Esophagus squamous epithelium (tissue), 5 donors: ENCODE data around the gene TNIP1. TPM values are rescaled to one million over a fixed set of nuclear protein-coding genes. Genes with fewer than 3 reads are reported as not detected.

Source experiments
- DNase-seq: peaks from one replicate; lab custom pipeline; 2025; lab: John Stamatoyannopoulos, UW
- H3K27ac ChIP-seq, 4 donors: fragments of 200-600 bp; sonication (generic); one replicate each; pipeline ENCODE4 v1.5.1; 2016 to 2019; ENCODE audit warnings: mild to moderate bottlenecking in 1 of 4
- H3K27me3 ChIP-seq, 4 donors: fragments of 200-600 bp; sonication (generic); 1 replicate in 3 of 4; 2 replicates in 1 of 4; pipeline versions ENCODE4 v1.5.1 to v1.6.0; 2017 to 2021; ENCODE audit warnings: antibody characterized with exemption in 1 of 4
- H3K36me3 ChIP-seq, 3 donors: fragments of 200-600 bp; sonication (generic); one replicate each; pipeline ENCODE4 v1.5.1; 2016 to 2019
- H3K4me1 ChIP-seq, 3 donors: fragments of 200-600 bp; sonication (generic); one replicate each; pipeline ENCODE4 v1.5.1; 2017 to 2019
- H3K4me3 ChIP-seq, 4 donors: fragments of 200-600 bp; sonication (generic); 1 replicate in 3 of 4; 2 replicates in 1 of 4; pipeline ENCODE4 v1.5.1; 2016 to 2019; ENCODE audit warnings: mild to moderate bottlenecking in 2 of 4, moderate library complexity in 1 of 4
- H3K9me3 ChIP-seq, 3 donors: fragments of 200-600 bp; sonication (generic); one replicate each; pipeline ENCODE4 v1.5.1; 2016 to 2019
- CTCF ChIP-seq, 6 experiments: fragments of 450-650 bp in 4 of 6; fragments of 200-600 bp in 2 of 6; sonication (generic) in 2 of 6; IDR thresholded peaks; one replicate each; pipeline ENCODE4 v1.5.1; 2016 to 2019; ENCODE audit warnings: antibody characterized with exemption in 6 of 6, mild to moderate bottlenecking in 4 of 6, moderate library complexity in 4 of 6
- POLR2A ChIP-seq, 4 donors: fragments of 450-650 bp; IDR thresholded peaks; one replicate each; pipeline ENCODE4 v1.6.1; 2017; ENCODE audit warnings: antibody characterized with exemption in 4 of 4, mild to moderate bottlenecking in 4 of 4, moderate library complexity in 3 of 4
- WGBS, 2 donors: methylation state at CpG; one replicate each; pipeline ENCODE4 v1.1.5; 2018; 5-methylcytosine and 5-hydroxymethylcytosine counted together
- intact Hi-C: fragments of 100-400 bp; cut with DNase I; formaldehyde crosslinking; loops from one replicate; pipeline ENCODE4 v1.15.0; 2022
- total RNA-seq, 4 donors: library from RNA; depleted of rRNA; stranded (reverse); fragments of >200 nt; gene quantifications; one replicate each; pipeline ENCODE4 v1.1.0, GENCODE V29; 2016
- donor health status: DM: yes; HTN: yes; CAD: no.

The TNIP1 gene
- total RNA-seq, 4 donors from 2014 or later, result 55.5 to 109 (median 95.4) TPM

DNA sequence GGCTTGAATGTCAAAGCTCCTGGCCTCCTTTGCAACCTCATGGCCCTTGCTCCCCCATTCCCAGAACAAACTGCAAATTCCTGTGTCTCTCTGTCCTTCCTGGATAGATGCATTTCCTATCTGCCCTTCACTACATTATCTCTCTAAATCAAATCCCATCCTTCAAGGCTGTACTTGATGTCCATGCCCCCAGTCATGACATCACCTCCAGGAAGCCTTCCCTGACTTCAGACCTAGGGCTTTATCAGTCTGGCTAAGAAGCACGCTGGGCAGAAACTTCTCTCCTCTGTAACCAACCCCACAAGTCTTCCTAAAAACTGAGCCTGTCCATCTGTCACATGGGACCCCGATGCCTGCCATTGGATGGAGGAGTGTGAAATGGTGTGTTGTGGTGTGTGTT, 25.7 kb upstream of the TNIP1 start:
- Histone ChIP-seq H3K27me3 (no peaks in the 10 kb centered on the region), H3K4me3 (no peak overlapping the region), H3K36me3 (peaks cover 0 to 67% (median 0%) of the 10 kb centered on the region in 3 donors), H3K27ac (peak overlapping the region in 2 of 4 donors; percentile 21 to 29), H3K4me1 (peaks cover 0 to 46% (median 26%) of the 10 kb centered on the region in 3 donors), H3K9me3 (no peaks in the 10 kb centered on the region)
- DNase-seq, result no peak
- 90 to 92% methylated on average over 2 of the region's 2 CpGs for WGBS, 2 donors
- TF ChIP-seq CTCF (IDR thresholded peaks at IDR 0.05), result no peak
- no peak for TF ChIP-seq POLR2A (IDR thresholded peaks at IDR 0.05)
- intact Hi-C loops, result no loop called here

DNA sequence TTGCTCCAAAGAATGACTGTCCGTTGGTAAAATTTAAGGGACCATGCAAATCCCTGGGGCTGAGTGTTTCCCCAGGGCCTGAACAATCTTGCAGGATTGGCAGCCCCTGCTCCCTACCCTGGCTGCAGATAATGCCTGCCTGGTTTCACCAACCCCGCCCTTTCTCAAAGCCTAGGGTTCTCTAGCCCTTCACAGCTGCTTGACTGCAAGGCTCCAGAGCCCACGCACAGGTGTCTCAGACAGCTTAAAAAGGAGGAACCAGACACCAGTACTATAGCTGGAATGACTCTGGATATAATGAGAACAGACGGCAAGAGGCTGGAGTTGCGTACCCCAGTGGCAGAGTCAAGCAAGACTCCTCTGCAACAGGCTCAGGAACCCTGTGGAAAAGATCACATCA, 25.2 kb upstream of the TNIP1 start:
- Histone ChIP-seq H3K27ac (peak overlapping the region in 2 of 4 donors; percentile 12 to 21), H3K36me3 (peaks cover 0 to 72% (median 0%) of the 10 kb centered on the region in 3 donors), H3K4me3 (no peak overlapping the region), H3K4me1 (peaks cover 0 to 46% (median 26%) of the 10 kb centered on the region in 3 donors), H3K27me3 (no peaks in the 10 kb centered on the region), H3K9me3 (no peaks in the 10 kb centered on the region)
- 81 to 82% methylated on average over 2 to 3 of the region's 5 CpGs for WGBS, 2 donors
- no peak for TF ChIP-seq CTCF (IDR thresholded peaks at IDR 0.05)
- TF ChIP-seq POLR2A (IDR thresholded peaks at IDR 0.05), result no peak
- no peak for DNase-seq
- intact Hi-C loops, result no loop called here

DNA sequence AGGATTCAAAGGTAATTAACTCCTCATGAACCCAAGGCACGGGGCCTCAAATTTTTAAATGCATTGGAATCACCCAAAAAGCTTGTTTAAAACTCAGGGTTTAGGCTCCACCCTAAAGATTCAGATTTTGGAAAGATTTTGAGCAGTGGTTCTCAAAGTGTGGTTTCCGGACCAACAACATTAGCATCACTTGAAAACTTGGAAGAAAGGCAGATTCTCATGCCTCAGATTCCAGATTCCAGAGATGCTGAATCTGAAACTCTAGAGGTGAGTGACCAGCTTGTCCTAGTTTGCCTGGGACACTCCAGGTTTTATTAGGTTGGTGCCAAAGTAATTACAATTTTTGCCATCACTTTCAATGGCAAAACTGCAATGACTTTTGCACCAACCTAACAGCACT, 24.7 kb upstream of the TNIP1 start:
- Histone ChIP-seq H3K27me3 (no peaks in the 10 kb centered on the region), H3K27ac (peak overlapping the region in 3 of 4 donors; percentile 44 to 77 (median 75)), H3K4me1 (peaks cover 0 to 46% (median 26%) of the 10 kb centered on the region in 3 donors), H3K36me3 (peaks cover 0 to 75% (median 0%) of the 10 kb centered on the region in 3 donors), H3K4me3 (no peak overlapping the region), H3K9me3 (no peaks in the 10 kb centered on the region)
- intact Hi-C loops, result no loop called here
- 88 to 96% methylated on average over 2 of the region's 2 CpGs for WGBS, 2 donors
- TF ChIP-seq CTCF (IDR thresholded peaks at IDR 0.05), result no peak
- no peak for TF ChIP-seq POLR2A (IDR thresholded peaks at IDR 0.05)
- DNase-seq, result no peak

- H3K36me3 ChIP-seq, result peaks cover 0 to 74% (median 0%) of the 10 kb centered on the region in 3 donors
- peak overlapping the region; percentile 25 to 93 (median 78) for H3K27ac ChIP-seq
- TF ChIP-seq POLR2A (IDR thresholded peaks at IDR 0.05) (no peak), CTCF (IDR thresholded peaks at IDR 0.05) (no peak)
- no peak overlapping the region for H3K4me3 ChIP-seq
- intact Hi-C loops, result no loop called here
- no peaks in the 10 kb centered on the region for H3K9me3 ChIP-seq
- WGBS, 2 donors, result 61 to 66% methylated on average over 5 of the region's 5 CpGs
- peaks cover 0 to 46% (median 26%) of the 10 kb centered on the region in 3 donors for H3K4me1 ChIP-seq
- no peaks in the 10 kb centered on the region for H3K27me3 ChIP-seq
- no peak for DNase-seq
Observed at GRCh38 chr5:151104795-151105194, 24.0 kb upstream of the TNIP1 start.

GRCh38 chr5:151101746-151102145, 20.9 kb upstream of the TNIP1 start:
- DNase-seq, result no peak
- intact Hi-C loops, result no loop called here
- H3K36me3 ChIP-seq, result peaks cover 0 to 44% (median 0%) of the 10 kb centered on the region in 3 donors
- no peak overlapping the region for H3K4me3 ChIP-seq
- 91 to 94% methylated on average over 4 of the region's 4 CpGs for WGBS, 2 donors
- peaks cover 0 to 34% (median 15%) of the 10 kb centered on the region in 3 donors for H3K4me1 ChIP-seq
- TF ChIP-seq POLR2A (IDR thresholded peaks at IDR 0.05) (no peak), CTCF (IDR thresholded peaks at IDR 0.05) (no peak)
- no peaks in the 10 kb centered on the region for H3K27me3 ChIP-seq
- no peaks in the 10 kb centered on the region for H3K9me3 ChIP-seq
- H3K27ac ChIP-seq, result peak overlapping the region in 2 of 4 donors; percentile 19 to 52
